HUES6 (cell line): ENCODE results near the gene GPS1.

ENCODE experiments used
- H3K27ac ChIP-seq: 2 replicates; pipeline ENCODE4 v1.7.0; 2013; ENCODE audit warnings: low read depth, mild to moderate bottlenecking, low read length, inconsistent platforms
- H3K27me3 ChIP-seq: 2 replicates; pipeline ENCODE4 v1.6.1; 2013; ENCODE audit warnings: low read length; ENCODE audit not compliant: control insufficient read depth, insufficient read depth
- H3K36me3 ChIP-seq: 2 replicates; pipeline ENCODE4 v1.6.1; 2013; ENCODE audit warnings: low read length; ENCODE audit not compliant: control insufficient read depth, insufficient read depth
- H3K4me1 ChIP-seq: 2 replicates; pipeline ENCODE4 v1.6.1; 2013; ENCODE audit warnings: low read length; ENCODE audit not compliant: control insufficient read depth, insufficient read depth
- H3K4me3 ChIP-seq: 2 replicates; pipeline ENCODE4 v1.5.1; 2013; ENCODE audit warnings: low read depth, low read length
- H3K9ac ChIP-seq: one replicate; pipeline ENCODE4 v1.6.1; 2013; ENCODE audit warnings: mild to moderate bottlenecking, low read length
- H3K9me3 ChIP-seq: 2 replicates; pipeline ENCODE4 v1.6.1; 2013; ENCODE audit warnings: low read depth, low read length; ENCODE audit not compliant: control insufficient read depth, insufficient read depth

GPS1 gene

GRCh38 chr17:82076785-82077591, 25.3 kb downstream of the GPS1 start:
- Histone ChIP-seq H3K27me3 (no peaks in the 10 kb centered on the region), H3K9ac (no peak overlapping the region), H3K36me3 (peaks cover 39% of the 10 kb centered on the region), H3K4me1 (no peaks in the 10 kb centered on the region), H3K27ac (no peak overlapping the region), H3K4me3 (no peak overlapping the region), H3K9me3 (no peaks in the 10 kb centered on the region)

- no peaks in the 10 kb centered on the region for H3K27me3 ChIP-seq
- no peaks in the 10 kb centered on the region for H3K9me3 ChIP-seq
- no peaks in the 10 kb centered on the region for H3K4me1 ChIP-seq
- no peak overlapping the region for H3K4me3 ChIP-seq
- H3K36me3 ChIP-seq: peaks cover 47% of the 10 kb centered on the region
- H3K27ac ChIP-seq: no peak overlapping the region
- no peak overlapping the region for H3K9ac ChIP-seq
Observed at GRCh38 chr17:82077617-82078358, 26.1 kb downstream of the GPS1 start.

- Histone ChIP-seq H3K9me3 (no peaks in the 10 kb centered on the region), H3K4me3 (no peak overlapping the region), H3K36me3 (peaks cover 53% of the 10 kb centered on the region), H3K4me1 (no peaks in the 10 kb centered on the region), H3K27ac (no peak overlapping the region), H3K9ac (no peak overlapping the region), H3K27me3 (no peaks in the 10 kb centered on the region)
Observed at GRCh38 chr17:82078433-82078832, 26.7 kb downstream of the GPS1 start.

GRCh38 chr17:82079001-82079677, 27.4 kb downstream of the GPS1 start:
- H3K4me3 ChIP-seq: no peak overlapping the region
- peaks cover 60% of the 10 kb centered on the region for H3K36me3 ChIP-seq
- H3K9ac ChIP-seq: no peak overlapping the region
- no peaks in the 10 kb centered on the region for H3K4me1 ChIP-seq
- H3K27me3 ChIP-seq: no peaks in the 10 kb centered on the region
- no peak overlapping the region for H3K27ac ChIP-seq
- H3K9me3 ChIP-seq: no peaks in the 10 kb centered on the region

GRCh38 chr17:82080048-82080788, 28.5 kb downstream of the GPS1 start:
- no peak overlapping the region for H3K27ac ChIP-seq
- H3K36me3 ChIP-seq: peaks cover 71% of the 10 kb centered on the region
- H3K4me3 ChIP-seq: no peak overlapping the region
- H3K9ac ChIP-seq: no peak overlapping the region
- no peaks in the 10 kb centered on the region for H3K9me3 ChIP-seq
- H3K27me3 ChIP-seq: no peaks in the 10 kb centered on the region
- no peaks in the 10 kb centered on the region for H3K4me1 ChIP-seq

- no peaks in the 10 kb centered on the region for H3K27me3 ChIP-seq
- H3K4me3 ChIP-seq: no peak overlapping the region
- H3K4me1 ChIP-seq: no peaks in the 10 kb centered on the region
- H3K27ac ChIP-seq: no peak overlapping the region
- no peak overlapping the region for H3K9ac ChIP-seq
- H3K36me3 ChIP-seq: peaks cover 78% of the 10 kb centered on the region
- H3K9me3 ChIP-seq: no peaks in the 10 kb centered on the region
Observed at GRCh38 chr17:82080789-82081464, 29.2 kb downstream of the GPS1 start.

GRCh38 chr17:82081546-82081945, 29.8 kb downstream of the GPS1 start:
- Histone ChIP-seq H3K9me3 (no peaks in the 10 kb centered on the region), H3K36me3 (peaks cover 85% of the 10 kb centered on the region), H3K27ac (no peak overlapping the region), H3K4me3 (no peak overlapping the region), H3K27me3 (no peaks in the 10 kb centered on the region), H3K4me1 (no peaks in the 10 kb centered on the region), H3K9ac (no peak overlapping the region)

GRCh38 chr17:82081966-82082365, 30.3 kb downstream of the GPS1 start:
- Histone ChIP-seq H3K4me1 (no peaks in the 10 kb centered on the region), H3K27ac (no peak overlapping the region), H3K9ac (no peak overlapping the region), H3K9me3 (no peaks in the 10 kb centered on the region), H3K4me3 (no peak overlapping the region), H3K27me3 (no peaks in the 10 kb centered on the region), H3K36me3 (peaks cover 89% of the 10 kb centered on the region)

- peaks cover 94% of the 10 kb centered on the region for H3K36me3 ChIP-seq
- no peak overlapping the region for H3K27ac ChIP-seq
- no peaks in the 10 kb centered on the region for H3K27me3 ChIP-seq
- no peaks in the 10 kb centered on the region for H3K9me3 ChIP-seq
- no peak overlapping the region for H3K9ac ChIP-seq
- H3K4me1 ChIP-seq: no peaks in the 10 kb centered on the region
- no peak overlapping the region for H3K4me3 ChIP-seq
Observed at GRCh38 chr17:82082456-82082855, 30.8 kb downstream of the GPS1 start.

- no peak overlapping the region for H3K27ac ChIP-seq
- H3K9me3 ChIP-seq: no peaks in the 10 kb centered on the region
- no peaks in the 10 kb centered on the region for H3K27me3 ChIP-seq
- H3K36me3 ChIP-seq: peaks cover 99% of the 10 kb centered on the region
- H3K4me1 ChIP-seq: no peaks in the 10 kb centered on the region
- no peak overlapping the region for H3K4me3 ChIP-seq
- no peak overlapping the region for H3K9ac ChIP-seq
Observed at GRCh38 chr17:82083009-82083408, 31.3 kb downstream of the GPS1 start.
